ENCODE results near the gene MYEF2. TPM values are rescaled to one million over a fixed set of nuclear protein-coding genes. Genes with fewer than 3 reads are reported as not detected.

MYEF2 gene
- total RNA-seq, 1 donor from 2014 or later = 18.8 TPM

- DNase-seq = no peak
- Histone ChIP-seq H3K27ac (no peak overlapping the region), H3K4me1 (no peaks in the 10 kb centered on the region), H3K27me3 (ENCODE audit: low read depth) (no peaks in the 10 kb centered on the region), H3K4me3 (no peak overlapping the region), H3K36me3 (no peaks in the 10 kb centered on the region), H3K9me3 (no peaks in the 10 kb centered on the region)
- no peak for ATAC-seq
- intact Hi-C loops (cut with DNase I) = no loop called here
- TF ChIP-seq, protein P1, sequence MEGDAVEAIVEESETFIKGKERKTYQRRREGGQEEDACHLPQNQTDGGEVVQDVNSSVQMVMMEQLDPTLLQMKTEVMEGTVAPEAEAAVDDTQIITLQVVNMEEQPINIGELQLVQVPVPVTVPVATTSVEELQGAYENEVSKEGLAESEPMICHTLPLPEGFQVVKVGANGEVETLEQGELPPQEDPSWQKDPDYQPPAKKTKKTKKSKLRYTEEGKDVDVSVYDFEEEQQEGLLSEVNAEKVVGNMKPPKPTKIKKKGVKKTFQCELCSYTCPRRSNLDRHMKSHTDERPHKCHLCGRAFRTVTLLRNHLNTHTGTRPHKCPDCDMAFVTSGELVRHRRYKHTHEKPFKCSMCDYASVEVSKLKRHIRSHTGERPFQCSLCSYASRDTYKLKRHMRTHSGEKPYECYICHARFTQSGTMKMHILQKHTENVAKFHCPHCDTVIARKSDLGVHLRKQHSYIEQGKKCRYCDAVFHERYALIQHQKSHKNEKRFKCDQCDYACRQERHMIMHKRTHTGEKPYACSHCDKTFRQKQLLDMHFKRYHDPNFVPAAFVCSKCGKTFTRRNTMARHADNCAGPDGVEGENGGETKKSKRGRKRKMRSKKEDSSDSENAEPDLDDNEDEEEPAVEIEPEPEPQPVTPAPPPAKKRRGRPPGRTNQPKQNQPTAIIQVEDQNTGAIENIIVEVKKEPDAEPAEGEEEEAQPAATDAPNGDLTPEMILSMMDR (IDR thresholded peaks at IDR 0.05) = no peak
Observed at GRCh38 chr15:48109856-48110531, 68.1 kb downstream of the MYEF2 start.

DNA sequence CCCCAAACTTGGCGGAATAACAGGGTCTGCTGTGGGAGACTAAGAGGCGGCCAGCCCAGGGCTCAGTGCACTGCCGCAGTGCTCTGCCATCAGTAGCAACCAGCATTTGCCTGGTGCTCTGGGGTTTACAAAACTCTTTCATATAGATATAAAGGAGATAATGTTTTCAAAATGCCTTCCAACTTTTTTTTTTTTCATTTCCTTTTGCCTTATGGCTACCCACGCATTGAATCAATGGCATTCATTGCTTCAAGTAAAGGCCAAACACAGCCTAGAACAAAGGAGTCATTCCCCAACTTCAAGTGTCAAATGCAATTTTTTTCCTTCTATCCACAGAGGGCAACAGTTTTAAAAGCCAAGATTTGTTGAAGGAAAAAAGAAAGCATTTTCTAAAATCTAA is 68.9 kb downstream of the MYEF2 start:
- no peak for ATAC-seq
- TF ChIP-seq, protein P1 (IDR thresholded peaks at IDR 0.05) = no peak
- intact Hi-C loops (cut with DNase I) = no loop called here
- Histone ChIP-seq H3K27me3 (ENCODE audit: low read depth) (no peaks in the 10 kb centered on the region), H3K4me3 (no peak overlapping the region), H3K36me3 (no peaks in the 10 kb centered on the region), H3K4me1 (no peaks in the 10 kb centered on the region), H3K9me3 (no peaks in the 10 kb centered on the region), H3K27ac (no peak overlapping the region)
- DNase-seq = no peak

DNA sequence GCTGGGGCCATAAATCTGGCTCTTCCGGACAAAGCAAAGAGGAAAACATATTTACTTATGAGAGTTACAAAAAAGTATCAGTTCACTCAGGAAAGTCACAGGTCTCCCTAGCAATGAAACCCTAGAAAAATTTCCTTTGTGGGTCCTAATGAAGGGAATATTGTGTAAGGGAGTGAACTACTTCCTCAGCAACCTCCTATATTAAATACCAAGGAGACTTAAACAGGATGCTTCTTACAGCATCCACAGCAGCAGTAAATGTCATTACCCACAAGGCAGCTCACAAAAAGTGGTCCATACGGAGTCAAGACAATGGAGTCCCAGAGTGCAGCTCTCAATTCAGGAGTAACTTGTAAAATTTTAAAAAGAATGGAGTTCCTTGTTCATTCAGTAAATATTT is 72.2 kb downstream of the MYEF2 start:
- no peak overlapping the region for H3K27ac ChIP-seq
- TF ChIP-seq, protein P1 (IDR thresholded peaks at IDR 0.05) = no peak
- no peaks in the 10 kb centered on the region for H3K27me3 ChIP-seq (ENCODE audit: low read depth)
- no peaks in the 10 kb centered on the region for H3K36me3 ChIP-seq
- ATAC-seq = no peak
- intact Hi-C loops (cut with DNase I) = no loop called here
- DNase-seq = no peak
- no peak overlapping the region for H3K4me3 ChIP-seq
- H3K4me1 ChIP-seq = no peaks in the 10 kb centered on the region
- no peaks in the 10 kb centered on the region for H3K9me3 ChIP-seq

DNA sequence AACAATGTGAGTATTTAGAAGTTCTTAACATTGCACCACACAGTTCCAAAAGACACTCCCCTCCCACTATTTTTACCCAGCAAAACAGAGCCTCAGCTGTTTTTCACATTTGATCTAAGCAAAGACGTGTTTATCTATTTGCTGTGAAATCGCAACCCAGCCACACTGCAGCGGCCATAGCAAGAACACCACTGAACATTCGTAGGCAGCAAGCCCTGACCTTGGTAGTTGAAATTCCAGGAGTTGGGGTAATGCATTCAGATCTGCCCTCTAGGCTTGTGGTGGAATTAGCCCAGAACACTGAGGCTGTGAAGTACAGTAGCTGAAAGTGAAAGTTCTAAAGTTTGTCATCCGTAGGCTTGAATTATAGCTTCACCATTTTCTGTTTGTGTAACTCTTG is 74.4 kb downstream of the MYEF2 start:
- no peaks in the 10 kb centered on the region for H3K27me3 ChIP-seq (ENCODE audit: low read depth)
- intact Hi-C loops (cut with DNase I) = no loop called here
- DNase-seq (no peak), ATAC-seq (no peak)
- H3K36me3 ChIP-seq = no peaks in the 10 kb centered on the region
- H3K4me3 ChIP-seq = no peak overlapping the region
- TF ChIP-seq, protein P1 (IDR thresholded peaks at IDR 0.05) = no peak
- H3K4me1 ChIP-seq = no peaks in the 10 kb centered on the region
- H3K9me3 ChIP-seq = no peaks in the 10 kb centered on the region
- H3K27ac ChIP-seq = no peak overlapping the region

GRCh38 chr15:48102167-48102566 is 75.9 kb downstream of the MYEF2 start:
- H3K36me3 ChIP-seq = no peaks in the 10 kb centered on the region
- H3K27me3 ChIP-seq (ENCODE audit: low read depth) = no peaks in the 10 kb centered on the region
- TF ChIP-seq, protein P1 (IDR thresholded peaks at IDR 0.05) = no peak
- H3K4me3 ChIP-seq = no peak overlapping the region
- H3K4me1 ChIP-seq = no peaks in the 10 kb centered on the region
- H3K9me3 ChIP-seq = no peaks in the 10 kb centered on the region
- no peak for ATAC-seq
- DNase-seq = no peak
- intact Hi-C loops (cut with DNase I) = no loop called here
- no peak overlapping the region for H3K27ac ChIP-seq

All from lower lobe of right lung (tissue), 2 donors.